Kidney (tissue), 14 donors: ENCODE results near the gene GAB4. TPM values are rescaled to one million over a fixed set of nuclear protein-coding genes. Genes with fewer than 3 reads are reported as not detected.

Experiments
- DNase-seq, 5 donors: peaks; one replicate each; pipeline ENCODE4 v3.0.0-alpha.2; 2013 to 2020
- FAIRE-seq: peaks from 2 replicates; lab custom pipeline; 2012; peaks lifted over from hg19 to GRCh38; lab: Jason Lieb, UNC
- H3K27ac ChIP-seq, 2 donors: one replicate each; pipeline ENCODE4 v1.7.0; 2013; ENCODE audit warnings: low read depth in 2 of 2, low read length in 2 of 2, inconsistent platforms in 1 of 2
- H3K27me3 ChIP-seq: one replicate; pipeline ENCODE4 v1.7.1; 2013; ENCODE audit warnings: low read length, inconsistent platforms; ENCODE audit not compliant: control insufficient read depth, insufficient read depth
- H3K36me3 ChIP-seq, 3 donors: one replicate each; pipeline versions ENCODE4 v1.7.0 to v1.7.1; 2013; ENCODE audit warnings: low read length in 3 of 3, control low read depth in 1 of 3, inconsistent platforms in 1 of 3; ENCODE audit not compliant: insufficient read depth in 3 of 3, control insufficient read depth in 2 of 3
- H3K4me1 ChIP-seq, 3 donors: one replicate each; pipeline versions ENCODE4 v1.7.0 to v1.7.1; 2013; ENCODE audit warnings: low read length in 3 of 3, inconsistent platforms in 1 of 3, low read depth in 1 of 3; ENCODE audit not compliant: control insufficient read depth in 2 of 3, insufficient read depth in 2 of 3
- H3K4me3 ChIP-seq, 3 donors: one replicate each; pipeline versions ENCODE4 v1.7.0 to v1.8.1; 2013; ENCODE audit warnings: low read length in 3 of 3, control low read depth in 1 of 3, inconsistent platforms in 1 of 3
- H3K9ac ChIP-seq, 3 donors: one replicate each; pipeline versions ENCODE4 v1.7.0 to v1.7.1; 2013; ENCODE audit warnings: low read length in 3 of 3, control low read depth in 1 of 3, inconsistent platforms in 1 of 3
- H3K9me3 ChIP-seq, 3 donors: one replicate each; pipeline versions ENCODE4 v1.7.0 to v1.7.1; 2013; ENCODE audit warnings: low read length in 3 of 3, control low read depth in 1 of 3, inconsistent platforms in 1 of 3; ENCODE audit not compliant: control insufficient read depth in 2 of 3, insufficient read depth in 1 of 3
- CTCF ChIP-seq: IDR thresholded peaks from 3 replicates; pipeline ENCODE4 v1.5.1; 2012; ENCODE audit warnings: mild to moderate bottlenecking, moderate library complexity, borderline replicate concordance; ENCODE audit not compliant: insufficient read depth; ENCODE audit errors: extremely low read depth
- intact Hi-C: fragments of 100-400 bp; cut with DNase I; formaldehyde crosslinking; loops from one replicate; pipeline ENCODE4 v1.11.1; 2022
- polyA plus RNA-seq: library from polyadenylated mRNA; stranded (reverse); fragments of 350-450 nt; fragmentation: Illumina TruSeq; extraction: RNeasy Lipid Tissue Mini Kit (QIAGEN cat#74804); gene quantifications from one replicate; pipeline ENCODE4 v1.2.3, GENCODE V29; 2014; ENCODE audit warnings: low read depth, low replicate concordance; ENCODE audit not compliant: insufficient read depth
- total RNA-seq: library from RNA; stranded (reverse); fragmentation: NEBNext Ultra II Directional; extraction: Animal tissue kit (Norgen Biotek cat#: 25700); gene quantifications from one replicate; pipeline ENCODE4 v1.2.1, GENCODE V29; 2021
- donor health status: control.
- donor health status: control.
- donor health status: control.
- donor health status: control.
- donor health status: control.
- donor health status: DM: yes; HTN: yes; CAD: no.
- donor health status: Normal renal cell carcinoma (clear cell type).

GAB4 gene
- total and polyA plus RNA-seq, 2 donors from 2014 or later, result not detected

GRCh38 chr22:16912281-16912680, 95.7 kb downstream of the GAB4 start:
- no peaks in the 10 kb centered on the region for H3K4me1 ChIP-seq
- intact Hi-C loops, result no loop called here
- no peak overlapping the region for H3K4me3 ChIP-seq
- no peak overlapping the region for H3K9ac ChIP-seq
- no peaks in the 10 kb centered on the region for H3K27me3 ChIP-seq
- FAIRE-seq (no peak), DNase-seq (no peak)
- no peaks in the 10 kb centered on the region for H3K36me3 ChIP-seq
- no peaks in the 10 kb centered on the region for H3K9me3 ChIP-seq
- no peak overlapping the region for H3K27ac ChIP-seq
- no peak for TF ChIP-seq CTCF

Other genes starting within 250 kb of the GAB4 start
- gene XKR3, start 182.8 kb downstream of the GAB4 start, total RNA-seq, result not detected
- not detected for gene XKR3, start 182.8 kb downstream of the GAB4 start, polyA plus RNA-seq
- gene IL17RA, start 76.8 kb upstream of the GAB4 start, total RNA-seq, result 26.8 TPM
- gene IL17RA, start 76.8 kb upstream of the GAB4 start, polyA plus RNA-seq, result 4.2 TPM
- 1.2 TPM for gene TMEM121B, start 113.1 kb upstream of the GAB4 start, total RNA-seq
- 0.19 TPM for gene TMEM121B, start 113.1 kb upstream of the GAB4 start, polyA plus RNA-seq
- gene HDHD5, start 151.1 kb upstream of the GAB4 start, total RNA-seq, result 27.5 TPM
- gene HDHD5, start 151.1 kb upstream of the GAB4 start, polyA plus RNA-seq, result 39.8 TPM
- 26.8 TPM for gene ADA2, start 211.2 kb upstream of the GAB4 start, total RNA-seq
- gene ADA2, start 211.2 kb upstream of the GAB4 start, polyA plus RNA-seq, result 33.2 TPM